K562 (cell line): ENCODE measurements around the gene GJC2. TPM values are rescaled to one million over a fixed set of nuclear protein-coding genes. Genes with fewer than 3 reads are reported as not detected.

Experiments
- ARID3B ChIP-seq: fragments of 250-450 bp; sonication (Bioruptor Pico); IDR thresholded peaks from 2 replicates; pipeline ENCODE4 v1.4.0; 2020; ENCODE audit warnings: borderline replicate concordance
- C11orf30 ChIP-seq: fragments of 450-650 bp; IDR thresholded peaks from 2 replicates; pipeline ENCODE4 v1.6.1; 2016; ENCODE audit warnings: low read depth, mild to moderate bottlenecking
- CBX2 ChIP-seq: fragments of 200-600 bp; sonication (generic); IDR thresholded peaks from one replicate; pipeline ENCODE4 v1.6.1; 2012; ENCODE audit warnings: mild to moderate bottlenecking, low read length, inconsistent platforms; ENCODE audit not compliant: insufficient read depth, poor library complexity, severe bottlenecking
- EHMT2 ChIP-seq: fragments of 450-650 bp; IDR thresholded peaks from 2 replicates; pipeline ENCODE4 v1.6.1; 2018; ENCODE audit warnings: antibody characterized with exemption
- EP300 ChIP-seq: IDR thresholded peaks from 2 replicates; pipeline ENCODE4 v1.6.1; 2012; ENCODE audit warnings: low read length, improper control_type of control experiment
- ETS1 ChIP-seq: conservative IDR thresholded peaks from 2 replicates; pipeline ENCODE4 v1.6.1; 2011; ENCODE audit warnings: low read depth, mild to moderate bottlenecking, low read length; ENCODE audit not compliant: control insufficient read depth
- FIP1L1 ChIP-seq: fragments of 200-400 bp; formaldehyde crosslinking; IDR thresholded peaks from 2 replicates; pipeline ENCODE4 v1.6.1; 2018; ENCODE audit warnings: mild to moderate bottlenecking, low read depth, low read length; ENCODE audit not compliant: poor library complexity, severe bottlenecking
- FOXA1 ChIP-seq: fragments of 450-650 bp; IDR thresholded peaks from 2 replicates; pipeline ENCODE4 v1.6.1; 2016; ENCODE audit warnings: mild to moderate bottlenecking, borderline replicate concordance
- HMBOX1 ChIP-seq: sonication (generic); IDR thresholded peaks from 2 replicates; pipeline ENCODE4 v1.6.1; 2016
- MCM5 ChIP-seq: fragments of 450-650 bp; IDR thresholded peaks from 2 replicates; pipeline ENCODE4 v1.6.1; 2016; ENCODE audit warnings: low read depth
- POLR2B ChIP-seq: fragments of 450-650 bp; IDR thresholded peaks from 2 replicates; pipeline ENCODE4 v1.6.1; 2018; ENCODE audit warnings: low read depth; ENCODE audit not compliant: partially characterized antibody
- SP2 ChIP-seq: IDR thresholded peaks from 2 replicates; pipeline ENCODE4 v1.6.1; 2011; ENCODE audit warnings: mild to moderate bottlenecking, low read depth, low read length, moderate library complexity; ENCODE audit not compliant: poor library complexity, severe bottlenecking; ENCODE audit errors: extremely low read depth
- TAL1 ChIP-seq: fragments of 450-650 bp; IDR thresholded peaks from 2 replicates; pipeline ENCODE4 v1.6.1; 2016; ENCODE audit warnings: mild to moderate bottlenecking
- ZBTB12 ChIP-seq: fragments of 250-450 bp; sonication (Bioruptor Pico); IDR thresholded peaks from 2 replicates; pipeline ENCODE4 v1.4.0; 2020
- ZBTB8A ChIP-seq: fragments of 450-650 bp; IDR thresholded peaks from 2 replicates; pipeline ENCODE4 v1.6.1; 2018; ENCODE audit warnings: mild to moderate bottlenecking, moderate library complexity; ENCODE audit not compliant: partially characterized antibody
- ZFP91 ChIP-seq: sonication (generic); formaldehyde crosslinking; IDR thresholded peaks from 2 replicates; pipeline ENCODE4 v1.8.0; 2022; ENCODE audit warnings: mild to moderate bottlenecking, missing genetic modification reagents
- ZNF184 ChIP-seq: sonication (generic); formaldehyde crosslinking; IDR thresholded peaks from 2 replicates; pipeline ENCODE4 v1.5.0; 2020; ENCODE audit warnings: missing genetic modification reagents
- polyA plus RNA-seq, 8 experiments: library from polyadenylated mRNA; depleted of rRNA in 4 of 8; stranded (reverse) in 5 of 8; unstranded in 3 of 8; fragments of >200 nt; fragmentation: Nextera tagmentation in 2 of 8; fragmentation: Illumina TruSeq in 1 of 8; extraction: Ambion mirVana in 2 of 8; extraction: Trizol in 1 of 8; gene quantifications; 2 replicates each; pipeline versions ENCODE4 v1.2.1 to v1.2.3, GENCODE V29; 2011 to 2014; ENCODE audit warnings: inconsistent platforms in 1 of 8, missing spikeins in 1 of 8
- total RNA-seq, 7 experiments: library from RNA; depleted of rRNA in 6 of 7; stranded (reverse); fragments of >200 nt in 6 of 7; fragmentation: Illumina TruSeq in 2 of 7; extraction: Trizol in 2 of 7; gene quantifications; 2 replicates each; pipeline versions ENCODE4 v1.2.1 to v1.2.3, GENCODE V29; 2011 to 2021; ENCODE audit warnings: low replicate concordance in 1 of 7

Gene GJC2
- total and polyA plus RNA-seq, 9 of the 15 experiments (the other 6 are each of a cell fraction or from before 2014, with no cell fraction given), result 0.03 to 0.62 (median 0.11) TPM; not detected in 2

- TF ChIP-seq C11orf30 (peak; percentile 64), TAL1 (peak; percentile 29; the same call in 1 of the 2 replicates), ZNF184 (CRISPR knock-in tag) (no peak), HMBOX1 (no peak), FIP1L1 (no peak), ZBTB12 (no peak), FOXA1 (no peak), ZFP91 (CRISPR knock-in tag) (no peak), EHMT2 (peak; percentile 79; the same call in 1 of the 2 replicates), CBX2 (no peak), ARID3B (CRISPR knock-in tag) (no peak), ZBTB8A (no peak), POLR2B (no peak), ETS1 (no peak), EP300 (peak; percentile 23; the same call in 1 of the 2 replicates), MCM5 (no peak), SP2 (no peak)
Measured at GRCh38 chr1:228198977-228199590, 49.4 kb downstream of the GJC2 start (continued).
